ENCODE measurements around the gene NDUFS3.

Gene NDUFS3

GRCh38 chr11:47589977-47590861 is 11.3 kb downstream of the NDUFS3 start:
- DNase-seq (ENCODE audit: low read depth, low spot score): no peak

GRCh38 chr11:47591764-47592163 is 12.9 kb downstream of the NDUFS3 start:
- DNase-seq (ENCODE audit: low read depth, low spot score): no peak

- no peak for DNase-seq (ENCODE audit: low read depth, low spot score)
Measured at GRCh38 chr11:47592251-47592650, 13.4 kb downstream of the NDUFS3 start.

- DNase-seq (ENCODE audit: low read depth, low spot score): no peak
Measured at GRCh38 chr11:47592970-47593369, 14.1 kb downstream of the NDUFS3 start.

GRCh38 chr11:47593492-47593933 is 14.6 kb downstream of the NDUFS3 start:
- DNase-seq (ENCODE audit: low read depth, low spot score): no peak

- no peak for DNase-seq (ENCODE audit: low read depth, low spot score)
Measured at GRCh38 chr11:47593934-47594855, 15.3 kb downstream of the NDUFS3 start, which contains the start of gene C1QTNF4. TSS of gene C1QTNF4 (minus strand) at chr11:47594411. CDS start at chr11:47590810, 3,601 bp downstream.

GRCh38 chr11:47595029-47595428 is 16.2 kb downstream of the NDUFS3 start:
- DNase-seq (ENCODE audit: low read depth, low spot score): no peak

- no peak for DNase-seq (ENCODE audit: low read depth, low spot score)
Measured at GRCh38 chr11:47595967-47596366, 17.1 kb downstream of the NDUFS3 start.

GRCh38 chr11:47599902-47600301 is 21.0 kb downstream of the NDUFS3 start:
- no peak for DNase-seq (ENCODE audit: low read depth, low spot score)

GRCh38 chr11:47603295-47603694 is 24.4 kb downstream of the NDUFS3 start:
- DNase-seq (ENCODE audit: low read depth, low spot score): no peak

GRCh38 chr11:47605921-47606320 is 27.0 kb downstream of the NDUFS3 start:
- DNase-seq (ENCODE audit: low read depth, low spot score): no peak

GRCh38 chr11:47606731-47607130 is 27.9 kb downstream of the NDUFS3 start:
- DNase-seq (ENCODE audit: low read depth, low spot score): no peak

GRCh38 chr11:47607380-47607779 is 28.5 kb downstream of the NDUFS3 start:
- no peak for DNase-seq (ENCODE audit: low read depth, low spot score)

GRCh38 chr11:47609675-47610074 is 30.8 kb downstream of the NDUFS3 start:
- DNase-seq (ENCODE audit: low read depth, low spot score): no peak

GRCh38 chr11:47611348-47611794 is 32.5 kb downstream of the NDUFS3 start:
- no peak for DNase-seq (ENCODE audit: low read depth, low spot score)

- no peak for DNase-seq (ENCODE audit: low read depth, low spot score)
Measured at GRCh38 chr11:47615249-47615648, 36.4 kb downstream of the NDUFS3 start.

- no peak for DNase-seq (ENCODE audit: low read depth, low spot score)
Measured at GRCh38 chr11:47616726-47617416, 38.0 kb downstream of the NDUFS3 start.

GRCh38 chr11:47617417-47617809 is 38.5 kb downstream of the NDUFS3 start:
- no peak for DNase-seq (ENCODE audit: low read depth, low spot score)

GRCh38 chr11:47620836-47621378 is 42.0 kb downstream of the NDUFS3 start:
- no peak for DNase-seq (ENCODE audit: low read depth, low spot score)

GRCh38 chr11:47626234-47626633 is 47.4 kb downstream of the NDUFS3 start:
- no peak for DNase-seq (ENCODE audit: low read depth, low spot score)

GRCh38 chr11:47628026-47628425 is 49.2 kb downstream of the NDUFS3 start:
- DNase-seq (ENCODE audit: low read depth, low spot score): no peak

Measured in iPS DF 19.7 (cell line).